Measurements from ENCODE around the gene PTPN9. TPM values are rescaled to one million over a fixed set of nuclear protein-coding genes. Genes with fewer than 3 reads are reported as not detected.
"Not testable (repeated sequence)": the region's sequence is repeated elsewhere in the genome, so short reads cannot be mapped to it uniquely, and the experiment has no call there.

Gene PTPN9
- total RNA-seq, 4 donors from 2014 or later, result 7.3 to 15.5 (median 10.8) TPM

GRCh38 chr15:75530169-75530568 is 48.9 kb downstream of the PTPN9 start:
- TF ChIP-seq POLR2A (IDR thresholded peaks at IDR 0.05), result no peak
- no peak for TF ChIP-seq CTCF (IDR thresholded peaks at IDR 0.05)
- no peak overlapping the region for H3K4me3 ChIP-seq (ENCODE audit: low read depth, poor library complexity, severe bottlenecking)
- intact Hi-C loops (cut with DNase I; ENCODE audit: low total_unique reads), result no loop called here
- no peak for DNase-seq (ENCODE audit: low spot score in 2 of 2)
- 94 to 97% methylated on average over 4 of the region's 4 CpGs for WGBS, 2 donors

GRCh38 chr15:75525756-75526155 is 53.4 kb downstream of the PTPN9 start:
- H3K4me3 ChIP-seq (ENCODE audit: low read depth, poor library complexity, severe bottlenecking); intact Hi-C loops (cut with DNase I; ENCODE audit: low total_unique reads); DNase-seq (ENCODE audit: low spot score in 2 of 2): not testable (repeated sequence)
- WGBS, 2 donors, result 90 to 91% methylated on average over 3 of the region's 3 CpGs

- intact Hi-C loops (cut with DNase I; ENCODE audit: low total_unique reads), result no loop called here
- H3K4me3 ChIP-seq (ENCODE audit: low read depth, poor library complexity, severe bottlenecking), result no peak overlapping the region
- no peak for TF ChIP-seq POLR2A (IDR thresholded peaks at IDR 0.05)
- no peak for TF ChIP-seq CTCF (IDR thresholded peaks at IDR 0.05)
- no peak for DNase-seq (ENCODE audit: low spot score in 2 of 2)
- WGBS, 2 donors, result 98 to 100% methylated on average over 2 of the region's 2 CpGs
Observed at GRCh38 chr15:75523011-75523410, 56.1 kb downstream of the PTPN9 start.

GRCh38 chr15:75517233-75517632 is 61.9 kb downstream of the PTPN9 start:
- TF ChIP-seq CTCF (IDR thresholded peaks at IDR 0.05), result no peak
- DNase-seq (ENCODE audit: low spot score in 2 of 2), result no peak
- WGBS, 2 donors, result 54 to 77% methylated on average over 1 of the region's 1 CpG
- H3K4me3 ChIP-seq (ENCODE audit: low read depth, poor library complexity, severe bottlenecking), result no peak overlapping the region
- intact Hi-C loops (cut with DNase I; ENCODE audit: low total_unique reads), result no loop called here

- WGBS, 2 donors, result 71 to 75% methylated on average over 7 of the region's 7 CpGs
- no peak for DNase-seq (ENCODE audit: low spot score in 2 of 2)
- intact Hi-C loops (cut with DNase I; ENCODE audit: low total_unique reads), result no loop called here
- TF ChIP-seq CTCF (IDR thresholded peaks at IDR 0.05), result no peak
- TF ChIP-seq POLR2A (IDR thresholded peaks at IDR 0.05), result no peak
- H3K4me3 ChIP-seq (ENCODE audit: low read depth, poor library complexity, severe bottlenecking), result no peak overlapping the region
Observed at GRCh38 chr15:75508840-75509532, 70.1 kb downstream of the PTPN9 start.

GRCh38 chr15:75502360-75502759 is 76.8 kb downstream of the PTPN9 start:
- intact Hi-C loops (cut with DNase I; ENCODE audit: low total_unique reads), result no loop called here
- DNase-seq (ENCODE audit: low spot score in 2 of 2), result no peak
- no peak for TF ChIP-seq POLR2A (IDR thresholded peaks at IDR 0.05)
- no peak for TF ChIP-seq CTCF (IDR thresholded peaks at IDR 0.05)
- no peak overlapping the region for H3K4me3 ChIP-seq (ENCODE audit: low read depth, poor library complexity, severe bottlenecking)
- 94% methylated on average over 8 of the region's 8 CpGs for WGBS, 2 donors
